Right atrium auricular region (tissue), 2 donors: Measurements from ENCODE around the gene BEAN1. TPM values are rescaled to one million over a fixed set of nuclear protein-coding genes. Genes with fewer than 3 reads are reported as not detected.

Source experiments
- DNase-seq: peaks from one replicate; pipeline ENCODE4 v3.0.0-alpha.2; 2019; ENCODE audit warnings: low spot score
- H3K27ac ChIP-seq, 2 donors: fragments of 200-600 bp; sonication (generic); 1 replicate in 1 of 2; 2 replicates in 1 of 2; pipeline ENCODE4 v1.5.1; 2016 to 2019
- H3K27me3 ChIP-seq, 2 donors: fragments of 200-600 bp; sonication (generic); one replicate each; pipeline versions ENCODE4 v1.5.1 to v1.6.0; 2017 to 2019
- H3K36me3 ChIP-seq: fragments of 200-600 bp; sonication (generic); one replicate; pipeline ENCODE4 v1.5.1; 2016
- H3K4me1 ChIP-seq, 2 donors: fragments of 200-600 bp; sonication (generic); one replicate each; pipeline versions ENCODE4 v1.5.1 to v1.6.0; 2017 to 2019
- H3K4me3 ChIP-seq, 2 donors: fragments of 200-600 bp; sonication (generic); 1 replicate in 1 of 2; 2 replicates in 1 of 2; pipeline ENCODE4 v1.5.1; 2017 to 2019; ENCODE audit warnings: mild to moderate bottlenecking in 1 of 2, moderate library complexity in 1 of 2
- H3K9me3 ChIP-seq, 2 donors: fragments of 200-600 bp; sonication (generic); one replicate each; pipeline ENCODE4 v1.5.1; 2019
- CTCF ChIP-seq, 2 donors: fragments of 200-600 bp; sonication (generic); IDR thresholded peaks; one replicate each; pipeline ENCODE4 v1.5.1; 2019; ENCODE audit warnings: antibody characterized with exemption in 2 of 2
- total RNA-seq, 2 donors: library from RNA; depleted of rRNA; stranded (reverse); fragments of >200 nt; gene quantifications; one replicate each; pipeline ENCODE4 v1.1.0, GENCODE V29; 2016

BEAN1 gene
- total RNA-seq, 2 donors from 2014 or later, result 0.48 to 0.75 TPM

- TF ChIP-seq CTCF (IDR thresholded peaks at IDR 0.05), result no peak
- DNase-seq, result no peak
- Histone ChIP-seq H3K9me3 (no peaks in the 10 kb centered on the region), H3K27me3 (no peaks in the 10 kb centered on the region), H3K36me3 (no peaks in the 10 kb centered on the region), H3K4me1 (peaks cover 0 to 8% of the 10 kb centered on the region in 2 donors), H3K27ac (no peak overlapping the region), H3K4me3 (no peak overlapping the region)
Observed at GRCh38 chr16:66386629-66387622, 40.2 kb upstream of the BEAN1 start.

- H3K4me3 ChIP-seq, result no peak overlapping the region
- no peaks in the 10 kb centered on the region for H3K36me3 ChIP-seq
- H3K9me3 ChIP-seq, result no peaks in the 10 kb centered on the region
- H3K4me1 ChIP-seq, result peaks cover 0 to 8% of the 10 kb centered on the region in 2 donors
- no peak overlapping the region for H3K27ac ChIP-seq
- TF ChIP-seq CTCF (IDR thresholded peaks at IDR 0.05), result no peak
- no peaks in the 10 kb centered on the region for H3K27me3 ChIP-seq
- no peak for DNase-seq
Observed at GRCh38 chr16:66387817-66388332, 39.2 kb upstream of the BEAN1 start.

DNA sequence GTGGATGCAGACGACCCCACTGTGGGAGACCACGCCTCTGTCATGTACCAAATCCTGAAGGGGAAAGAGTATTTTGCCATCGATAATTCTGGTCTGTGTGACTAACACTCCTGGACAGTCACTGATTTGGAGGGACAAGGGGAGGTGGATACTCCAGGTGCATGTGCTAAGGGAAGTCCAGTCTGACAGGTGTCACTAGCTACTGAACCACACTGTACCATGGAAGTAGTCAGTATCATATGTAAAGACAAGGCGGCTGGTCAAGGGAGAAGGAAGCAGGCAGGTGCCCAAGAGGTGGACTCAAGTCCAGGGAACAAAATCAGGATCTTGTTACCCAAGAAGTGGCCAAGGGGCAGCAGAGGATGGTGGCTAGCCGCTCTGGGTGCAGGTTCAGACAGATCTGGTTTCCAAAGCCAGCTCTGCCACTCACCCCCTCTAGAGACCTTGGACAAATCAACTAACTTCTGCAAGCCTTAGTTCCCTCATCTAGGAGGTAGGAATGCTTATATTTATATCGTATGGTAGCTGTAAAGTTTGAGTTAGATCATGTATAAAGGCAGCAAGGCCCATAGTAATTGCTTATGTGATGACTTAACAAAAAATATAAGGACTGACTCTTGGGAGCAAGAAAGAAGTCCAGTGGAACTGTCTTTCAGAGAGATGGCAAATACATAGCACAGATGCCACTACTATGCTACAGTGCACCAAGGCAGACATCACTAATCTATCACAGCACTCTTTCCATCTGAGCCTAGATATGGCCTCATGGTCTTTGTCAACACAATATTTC, 38.5 kb upstream of the BEAN1 start:
- Histone ChIP-seq H3K36me3 (no peaks in the 10 kb centered on the region), H3K4me1 (peaks cover 0 to 8% of the 10 kb centered on the region in 2 donors), H3K4me3 (no peak overlapping the region), H3K27me3 (no peaks in the 10 kb centered on the region), H3K9me3 (no peaks in the 10 kb centered on the region), H3K27ac (no peak overlapping the region)
- no peak for TF ChIP-seq CTCF (IDR thresholded peaks at IDR 0.05)
- no peak for DNase-seq

GRCh38 chr16:66389256-66390176, 37.6 kb upstream of the BEAN1 start:
- Histone ChIP-seq H3K4me1 (peaks cover 0 to 8% of the 10 kb centered on the region in 2 donors), H3K27me3 (no peaks in the 10 kb centered on the region), H3K36me3 (no peaks in the 10 kb centered on the region), H3K4me3 (no peak overlapping the region), H3K27ac (no peak overlapping the region), H3K9me3 (no peaks in the 10 kb centered on the region)
- no peak for TF ChIP-seq CTCF (IDR thresholded peaks at IDR 0.05)
- DNase-seq, result no peak
